ENCODE measurements around the gene DNAJC17. TPM values are rescaled to one million over a fixed set of nuclear protein-coding genes. Genes with fewer than 3 reads are reported as not detected.

DNAJC17 gene
- total RNA-seq, 1 experiment from 2014 or later = 14.8 TPM

DNA sequence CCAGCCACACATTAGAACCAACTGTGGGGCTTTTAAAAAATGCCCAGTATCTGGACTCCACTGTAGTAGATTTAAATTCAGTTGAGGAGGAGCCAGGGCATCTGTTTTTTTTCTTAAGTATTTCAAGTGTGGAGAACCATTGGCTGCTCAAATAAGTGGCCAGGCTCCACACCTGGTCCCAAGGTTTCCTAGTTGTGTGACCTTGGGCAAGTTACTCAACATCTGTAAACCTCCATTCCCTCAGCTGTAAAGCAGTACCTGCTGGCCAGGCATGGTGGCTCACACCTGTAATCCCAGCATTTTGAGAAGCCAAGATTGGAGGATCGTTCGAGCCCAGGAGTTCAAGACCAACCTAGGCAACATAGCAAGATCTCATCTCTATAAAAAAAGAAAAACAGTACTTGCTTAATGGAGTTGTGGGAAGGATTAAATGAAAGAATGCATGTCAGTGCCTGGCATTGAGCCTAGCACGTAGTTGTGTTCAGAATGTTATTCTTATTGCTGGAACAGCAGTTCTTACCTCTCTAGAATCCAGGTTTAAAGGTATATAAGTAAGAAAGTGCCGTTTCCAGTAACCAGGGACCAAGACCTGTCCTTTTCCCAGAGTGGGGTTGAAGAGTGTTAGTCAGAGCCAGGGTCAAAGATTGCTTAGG lies 19.3 kb upstream of the DNAJC17 start:
- no peaks in the 10 kb centered on the region for H3K9me3 ChIP-seq (ENCODE audit: low read length)
- H3K4me2 ChIP-seq (ENCODE audit: low read depth, low read length, poor library complexity, severe bottlenecking) = no peak overlapping the region
- no peak for DNase-seq
- H3K79me2 ChIP-seq (ENCODE audit: low read length) = no peaks in the 10 kb centered on the region
- no peak overlapping the region for H3K27ac ChIP-seq (ENCODE audit: low read length)
- H3K9me2 ChIP-seq (replicated peaks; ENCODE audit: insufficient read depth, low read length) = no peaks in the 10 kb centered on the region
- no peak overlapping the region for H2AFZ ChIP-seq (ENCODE audit: low read length)
- no peak overlapping the region for H3K9ac ChIP-seq (ENCODE audit: low read length)
- peaks cover 4% of the 10 kb centered on the region; the same call in 1 of the 2 replicates for H3K4me1 ChIP-seq (ENCODE audit: low read length)
- no peaks in the 10 kb centered on the region for H3K36me3 ChIP-seq (ENCODE audit: insufficient read depth, low read length)
- no peak overlapping the region for H3K4me3 ChIP-seq (ENCODE audit: low read length)
- H4K20me1 ChIP-seq (ENCODE audit: insufficient read depth, low read depth, low read length) = no peaks in the 10 kb centered on the region
- no peaks in the 10 kb centered on the region for H3K27me3 ChIP-seq (ENCODE audit: low read length)

DNA sequence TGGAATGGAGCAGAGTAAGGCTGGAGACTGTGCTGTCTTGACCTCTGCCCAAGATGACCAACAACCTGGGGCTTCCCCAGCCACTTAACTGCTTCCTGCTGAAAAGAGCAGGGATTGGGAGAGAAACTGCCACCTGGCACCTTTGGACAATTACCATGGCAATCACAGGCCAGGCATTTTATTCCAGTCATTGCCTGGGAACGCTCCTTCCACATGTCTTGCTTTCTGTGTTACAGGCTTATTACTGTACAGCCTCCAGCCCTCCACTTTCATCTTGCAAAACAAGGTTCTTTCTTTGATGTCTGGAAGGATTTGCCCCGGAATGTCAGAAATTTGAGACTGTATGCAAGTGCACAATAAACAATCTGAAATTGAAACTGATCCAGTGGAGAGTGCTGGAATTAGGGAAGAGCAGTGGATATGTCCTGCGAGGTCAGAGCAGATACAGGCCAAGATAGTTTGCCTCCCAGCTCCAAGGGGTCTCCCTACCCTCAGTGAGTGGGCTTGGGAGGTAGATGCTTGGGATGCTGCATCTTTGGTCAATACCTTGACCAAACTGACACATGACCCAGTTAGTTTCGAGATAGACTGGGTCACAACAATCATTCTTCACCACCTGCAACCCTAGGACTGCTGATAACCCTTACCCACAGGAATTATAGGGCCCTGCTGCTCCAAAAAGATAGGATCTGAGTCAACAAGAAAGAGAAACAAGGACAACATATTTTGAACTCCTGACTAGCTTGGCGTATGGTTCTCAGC lies 18.6 kb upstream of the DNAJC17 start:
- Histone ChIP-seq H3K4me2 (ENCODE audit: low read depth, low read length, poor library complexity, severe bottlenecking) (no peak overlapping the region), H2AFZ (ENCODE audit: low read length) (no peak overlapping the region), H3K9me3 (ENCODE audit: low read length) (no peaks in the 10 kb centered on the region), H3K36me3 (ENCODE audit: insufficient read depth, low read length) (no peaks in the 10 kb centered on the region), H3K9ac (ENCODE audit: low read length) (no peak overlapping the region), H4K20me1 (ENCODE audit: insufficient read depth, low read depth, low read length) (no peaks in the 10 kb centered on the region), H3K9me2 (replicated peaks; ENCODE audit: insufficient read depth, low read length) (no peaks in the 10 kb centered on the region), H3K79me2 (ENCODE audit: low read length) (no peaks in the 10 kb centered on the region), H3K4me1 (ENCODE audit: low read length) (peaks cover 4% of the 10 kb centered on the region; the same call in 1 of the 2 replicates), H3K4me3 (ENCODE audit: low read length) (no peak overlapping the region), H3K27me3 (ENCODE audit: low read length) (no peaks in the 10 kb centered on the region), H3K27ac (ENCODE audit: low read length) (no peak overlapping the region)
- DNase-seq = no peak

GRCh38 chr15:40823572-40824343 lies 16.5 kb upstream of the DNAJC17 start:
- H3K4me2 ChIP-seq (ENCODE audit: low read depth, low read length, poor library complexity, severe bottlenecking) = no peak overlapping the region
- H3K4me3 ChIP-seq (ENCODE audit: low read length) = no peak overlapping the region
- H3K9me2 ChIP-seq (replicated peaks; ENCODE audit: insufficient read depth, low read length) = no peaks in the 10 kb centered on the region
- H3K27me3 ChIP-seq (ENCODE audit: low read length) = no peaks in the 10 kb centered on the region
- no peaks in the 10 kb centered on the region for H3K79me2 ChIP-seq (ENCODE audit: low read length)
- no peaks in the 10 kb centered on the region for H4K20me1 ChIP-seq (ENCODE audit: insufficient read depth, low read depth, low read length)
- no peak overlapping the region for H3K27ac ChIP-seq (ENCODE audit: low read length)
- no peaks in the 10 kb centered on the region for H3K4me1 ChIP-seq (ENCODE audit: low read length)
- H3K9me3 ChIP-seq (ENCODE audit: low read length) = no peaks in the 10 kb centered on the region
- no peak overlapping the region for H2AFZ ChIP-seq (ENCODE audit: low read length)
- H3K36me3 ChIP-seq (ENCODE audit: insufficient read depth, low read length) = no peaks in the 10 kb centered on the region
- DNase-seq = no peak
- H3K9ac ChIP-seq (ENCODE audit: low read length) = no peak overlapping the region

DNA sequence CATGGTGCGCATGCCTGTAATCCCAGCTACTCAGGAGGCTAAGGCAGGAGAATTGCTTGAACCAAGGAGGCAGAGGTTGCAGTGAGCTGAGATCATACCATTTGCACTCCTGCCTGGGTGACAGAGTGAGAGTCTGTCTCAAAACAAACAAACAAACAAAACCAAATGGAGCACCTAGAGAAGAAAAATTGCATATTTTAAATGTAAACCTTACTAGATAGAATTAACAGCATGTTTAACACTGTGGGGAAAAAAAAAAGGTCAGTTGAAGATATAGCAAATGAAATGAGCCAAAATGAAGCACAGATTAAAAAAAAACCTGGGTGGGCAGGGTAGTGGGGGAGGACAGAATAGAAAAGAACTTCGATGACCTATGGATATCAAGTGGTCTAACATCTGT lies 13.9 kb upstream of the DNAJC17 start:
- no peak for DNase-seq
- Histone ChIP-seq H3K27me3 (ENCODE audit: low read length) (no peaks in the 10 kb centered on the region), H3K79me2 (ENCODE audit: low read length) (no peaks in the 10 kb centered on the region), H3K9me2 (replicated peaks; ENCODE audit: insufficient read depth, low read length) (no peaks in the 10 kb centered on the region), H3K9ac (ENCODE audit: low read length) (no peak overlapping the region), H2AFZ (ENCODE audit: low read length) (no peak overlapping the region), H4K20me1 (ENCODE audit: insufficient read depth, low read depth, low read length) (no peaks in the 10 kb centered on the region), H3K36me3 (ENCODE audit: insufficient read depth, low read length) (no peaks in the 10 kb centered on the region), H3K4me2 (ENCODE audit: low read depth, low read length, poor library complexity, severe bottlenecking) (no peak overlapping the region), H3K27ac (ENCODE audit: low read length) (no peak overlapping the region), H3K4me1 (ENCODE audit: low read length) (no peaks in the 10 kb centered on the region), H3K4me3 (ENCODE audit: low read length) (no peak overlapping the region), H3K9me3 (ENCODE audit: low read length) (no peaks in the 10 kb centered on the region)

GRCh38 chr15:40819048-40819447 lies 11.8 kb upstream of the DNAJC17 start:
- Histone ChIP-seq H3K9ac (ENCODE audit: low read length) (no peak overlapping the region), H3K9me3 (ENCODE audit: low read length) (no peaks in the 10 kb centered on the region), H3K36me3 (ENCODE audit: insufficient read depth, low read length) (no peaks in the 10 kb centered on the region), H3K79me2 (ENCODE audit: low read length) (no peaks in the 10 kb centered on the region), H3K4me1 (ENCODE audit: low read length) (no peaks in the 10 kb centered on the region), H3K27ac (ENCODE audit: low read length) (no peak overlapping the region), H3K4me2 (ENCODE audit: low read depth, low read length, poor library complexity, severe bottlenecking) (no peak overlapping the region), H2AFZ (ENCODE audit: low read length) (no peak overlapping the region), H3K9me2 (replicated peaks; ENCODE audit: insufficient read depth, low read length) (no peaks in the 10 kb centered on the region), H3K4me3 (ENCODE audit: low read length) (no peak overlapping the region), H4K20me1 (ENCODE audit: insufficient read depth, low read depth, low read length) (no peaks in the 10 kb centered on the region), H3K27me3 (ENCODE audit: low read length) (no peaks in the 10 kb centered on the region)
- no peak for DNase-seq

DNA sequence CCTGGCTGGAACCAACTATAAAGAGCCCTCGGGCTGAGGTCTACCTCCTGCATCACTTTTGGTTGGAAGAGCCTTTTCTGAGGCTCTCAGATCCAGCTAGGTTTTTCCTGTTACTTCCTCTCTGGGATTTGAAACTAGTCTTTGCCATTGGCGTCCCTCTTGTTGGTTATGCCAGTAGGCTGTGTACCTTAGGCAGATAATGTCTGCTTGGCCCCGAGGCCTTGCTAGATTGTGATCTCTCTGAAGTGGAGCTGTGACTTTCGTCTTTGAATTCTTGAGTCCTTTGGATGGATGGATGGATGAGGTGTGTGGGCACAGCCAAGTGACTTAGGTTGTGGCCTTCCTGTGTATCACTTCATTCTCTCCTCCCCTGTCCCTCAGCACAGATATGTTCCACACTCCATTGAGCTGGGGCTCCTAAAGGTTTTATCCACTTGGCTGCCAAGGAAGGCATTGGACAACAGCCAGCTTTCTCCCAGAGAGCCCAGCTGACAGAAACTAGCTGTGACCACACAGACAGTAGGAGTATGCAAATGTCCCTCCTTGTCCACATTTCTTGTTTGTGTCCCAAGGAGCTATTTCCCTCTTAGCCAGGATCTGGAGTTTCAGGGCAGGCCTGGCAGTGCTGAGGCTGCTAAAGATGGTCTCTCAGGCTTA lies 7.9 kb upstream of the DNAJC17 start:
- no peak for DNase-seq
- Histone ChIP-seq H3K36me3 (ENCODE audit: insufficient read depth, low read length) (no peaks in the 10 kb centered on the region), H3K4me2 (ENCODE audit: low read depth, low read length, poor library complexity, severe bottlenecking) (no peak overlapping the region), H2AFZ (ENCODE audit: low read length) (no peak overlapping the region), H4K20me1 (ENCODE audit: insufficient read depth, low read depth, low read length) (no peaks in the 10 kb centered on the region), H3K79me2 (ENCODE audit: low read length) (no peaks in the 10 kb centered on the region), H3K9ac (ENCODE audit: low read length) (no peak overlapping the region), H3K9me2 (replicated peaks; ENCODE audit: insufficient read depth, low read length) (no peaks in the 10 kb centered on the region), H3K9me3 (ENCODE audit: low read length) (no peaks in the 10 kb centered on the region), H3K4me1 (ENCODE audit: low read length) (no peaks in the 10 kb centered on the region), H3K27me3 (ENCODE audit: low read length) (no peaks in the 10 kb centered on the region), H3K4me3 (ENCODE audit: low read length) (no peak overlapping the region), H3K27ac (ENCODE audit: low read length) (no peak overlapping the region)

- Histone ChIP-seq H3K9ac (ENCODE audit: low read length) (no peak overlapping the region), H3K9me2 (replicated peaks; ENCODE audit: insufficient read depth, low read length) (no peaks in the 10 kb centered on the region), H3K4me3 (ENCODE audit: low read length) (no peak overlapping the region), H2AFZ (ENCODE audit: low read length) (no peak overlapping the region), H3K4me2 (ENCODE audit: low read depth, low read length, poor library complexity, severe bottlenecking) (no peak overlapping the region), H3K4me1 (ENCODE audit: low read length) (peaks cover 10% of the 10 kb centered on the region), H3K36me3 (ENCODE audit: insufficient read depth, low read length) (no peaks in the 10 kb centered on the region), H3K79me2 (ENCODE audit: low read length) (peaks cover 6% of the 10 kb centered on the region), H3K27ac (ENCODE audit: low read length) (no peak overlapping the region), H3K9me3 (ENCODE audit: low read length) (no peaks in the 10 kb centered on the region), H4K20me1 (ENCODE audit: insufficient read depth, low read depth, low read length) (no peaks in the 10 kb centered on the region), H3K27me3 (ENCODE audit: low read length) (no peaks in the 10 kb centered on the region)
- no peak for DNase-seq
Measured at GRCh38 chr15:40812721-40813425, 5.6 kb upstream of the DNAJC17 start.

Measured in Karpas-422 (cell line).